ENCODE results near the gene FGD2.

GRCh38 chr6:37032239-37032638 lies 26.8 kb downstream of the FGD2 start:
- TF ChIP-seq POLR2A (IDR thresholded peaks at IDR 0.05; ENCODE audit: low read length) (no peak), GATA1 (IDR thresholded peaks at IDR 0.05; ENCODE audit: low read depth, low read length) (no peak)
